GM19328 (cell line): ENCODE data around the gene TERC.
"Not testable (repeated sequence)": the region's sequence is repeated elsewhere in the genome, so short reads cannot be mapped to it uniquely, and the experiment has no call there.

Source experiments
- ATAC-seq: cut with Tn5 transposase; IDR thresholded peaks from one replicate; pipeline ENCODE4 v1.9.1; 2021; ENCODE audit warnings: mild to moderate bottlenecking, moderate library complexity; ENCODE audit not compliant: unreplicated experiment

Gene TERC

DNA sequence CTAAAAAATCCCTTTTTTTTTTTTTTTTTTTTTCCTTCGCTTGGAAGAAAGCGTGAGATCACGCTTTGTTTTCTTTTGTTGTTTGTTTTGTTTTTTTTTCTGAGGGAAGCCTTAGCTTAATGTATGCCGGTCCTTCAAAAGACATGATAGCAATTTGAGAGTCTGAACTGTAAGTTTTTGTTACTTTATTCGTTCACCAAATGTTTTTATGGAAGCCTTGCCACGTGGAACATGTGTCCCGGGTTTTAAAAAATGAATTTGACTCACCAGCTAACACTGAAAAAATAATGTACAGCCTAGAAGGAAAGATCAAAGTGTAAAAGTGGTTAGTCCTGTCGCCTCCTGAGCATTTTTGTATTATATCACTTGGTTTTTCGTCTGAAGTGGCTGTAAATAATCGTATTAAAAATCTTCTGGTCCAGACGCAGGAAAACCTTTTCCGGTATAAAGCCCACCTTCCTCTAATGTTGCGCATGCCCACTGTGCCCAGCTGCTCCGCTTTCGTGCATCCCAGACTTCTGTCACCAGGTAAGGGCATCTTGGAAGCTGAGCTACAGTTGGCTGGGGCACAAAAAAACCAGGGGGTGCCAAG lies 7.5 kb upstream of the TERC start:
- peak; percentile 5 for ATAC-seq

DNA sequence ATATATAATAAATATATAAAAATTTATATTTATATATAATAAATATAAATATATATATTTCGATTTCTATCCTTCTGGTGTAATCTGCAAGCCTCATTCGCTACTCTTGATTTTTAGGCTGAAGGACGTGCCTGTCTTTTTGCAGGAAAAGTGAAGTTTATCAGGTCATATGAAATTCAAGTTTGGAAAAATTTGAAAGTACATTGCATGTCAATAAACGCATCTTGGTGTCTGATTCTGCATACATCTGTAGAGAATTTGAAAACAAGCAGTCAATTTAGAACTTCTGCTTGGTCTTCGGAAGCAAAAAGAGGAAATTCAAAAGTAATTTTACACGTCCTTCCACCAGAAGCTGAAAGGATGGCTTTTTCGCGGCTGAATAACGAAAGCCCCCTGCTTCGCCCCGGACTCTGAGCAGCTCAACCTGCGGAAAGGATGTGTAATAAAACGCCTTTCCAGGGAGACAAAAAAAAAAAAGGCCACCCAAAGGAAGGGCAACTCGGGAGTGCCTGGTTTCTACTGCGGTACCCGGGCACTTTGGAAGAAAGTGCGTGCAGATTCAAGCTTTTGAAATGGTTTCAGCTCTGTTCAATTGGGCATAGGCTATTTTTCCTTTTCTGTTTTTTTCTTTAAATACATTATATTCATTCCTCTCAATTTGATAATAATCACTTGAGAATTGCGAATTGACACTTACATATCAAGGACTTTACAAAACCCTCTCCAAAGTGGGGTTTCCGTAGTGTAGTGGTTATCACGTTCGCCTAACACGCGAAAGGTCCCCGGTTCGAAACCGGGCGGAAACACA lies 6.8 kb upstream of the TERC start:
- no peak for ATAC-seq

DNA sequence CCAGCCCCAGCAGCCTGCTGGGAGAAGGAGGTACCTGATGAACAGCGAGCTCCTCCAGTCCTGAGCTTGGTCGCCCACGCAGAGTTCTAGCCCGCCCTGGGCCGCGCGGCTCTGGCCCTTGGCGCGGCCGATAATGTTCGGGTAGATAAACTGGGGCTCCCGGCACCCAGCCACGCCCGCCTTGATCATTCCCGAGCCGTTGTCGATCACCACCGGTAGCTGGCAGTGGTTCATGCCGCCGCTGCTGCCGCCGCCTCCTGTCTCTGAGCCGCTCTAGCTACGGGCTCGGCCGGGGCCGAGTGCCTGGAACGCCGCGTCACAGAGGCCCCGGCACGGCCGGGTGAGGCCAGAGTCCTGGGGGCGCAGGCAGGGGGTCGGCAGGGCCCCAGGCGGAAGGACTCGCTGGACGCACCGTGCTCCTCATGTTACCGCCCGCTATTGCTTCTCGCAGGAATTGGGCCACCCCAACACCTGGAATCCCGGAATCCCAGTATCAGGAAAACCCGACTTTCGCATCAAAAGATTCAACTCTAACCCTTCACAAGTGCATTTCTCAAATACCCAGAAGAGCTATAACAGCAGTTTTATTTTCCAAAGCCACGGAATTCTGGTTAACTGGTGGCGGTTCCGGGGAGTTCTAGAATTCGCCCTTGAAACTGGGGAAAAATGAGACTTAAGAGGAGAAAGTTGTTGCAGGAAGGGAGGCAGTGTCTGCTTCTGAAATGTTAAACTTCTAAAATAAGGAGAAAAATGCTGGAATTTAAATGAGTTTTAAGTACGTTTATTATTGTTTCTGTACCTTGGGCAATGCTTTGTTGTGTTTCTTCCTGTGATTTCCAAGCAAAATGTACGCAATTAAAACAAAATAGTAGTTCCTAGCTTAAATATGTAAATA lies 4.7 kb upstream of the TERC start, which contains the start of gene ACTRT3:
TSS of gene ACTRT3 (minus strand) at position 275 of the 895 bp plus-strand sequence. CDS start at position 234, 41 bp downstream.
- ATAC-seq = peak; percentile 19

DNA sequence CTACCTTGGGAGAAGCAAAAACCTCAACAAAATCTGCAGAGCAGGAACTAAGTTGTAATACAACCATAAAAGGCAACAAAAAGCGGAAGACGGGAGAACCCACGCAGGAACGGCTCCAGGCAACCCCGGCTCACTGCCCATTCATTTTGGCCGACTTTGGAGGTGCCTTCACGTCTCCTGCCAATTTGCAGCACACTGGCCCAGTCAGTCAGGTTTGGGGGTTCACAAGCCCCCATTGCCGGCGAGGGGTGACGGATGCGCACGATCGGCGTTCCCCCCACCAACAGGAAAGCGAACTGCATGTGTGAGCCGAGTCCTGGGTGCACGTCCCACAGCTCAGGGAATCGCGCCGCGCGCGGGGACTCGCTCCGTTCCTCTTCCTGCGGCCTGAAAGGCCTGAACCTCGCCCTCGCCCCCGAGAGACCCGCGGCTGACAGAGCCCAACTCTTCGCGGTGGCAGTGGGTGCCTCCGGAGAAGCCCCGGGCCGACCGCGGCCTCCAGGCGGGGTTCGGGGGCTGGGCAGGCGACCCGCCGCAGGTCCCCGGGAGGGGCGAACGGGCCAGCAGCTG lies 463 bp downstream of the TERC start:
- ATAC-seq = peak; percentile 39

DNA sequence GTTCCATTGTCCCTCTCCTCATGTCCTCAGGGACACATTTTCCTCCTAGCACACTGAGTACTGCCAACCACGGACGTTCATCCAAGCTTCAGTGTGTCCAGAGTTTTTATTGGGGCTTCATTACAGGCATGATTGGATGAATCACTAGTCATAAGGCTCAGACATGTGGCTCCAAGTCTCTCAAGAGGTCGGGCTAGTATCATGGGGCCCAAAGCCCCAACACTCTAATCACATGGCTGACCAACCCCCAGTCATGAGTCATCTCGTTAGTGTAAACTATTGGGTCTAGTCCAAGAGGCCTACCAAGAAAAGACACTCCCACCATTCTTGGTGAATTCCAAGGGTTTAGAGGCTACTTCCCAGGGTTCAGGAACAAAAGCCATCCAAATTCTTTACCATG lies 4.4 kb downstream of the TERC start:
- ATAC-seq = no peak

DNA sequence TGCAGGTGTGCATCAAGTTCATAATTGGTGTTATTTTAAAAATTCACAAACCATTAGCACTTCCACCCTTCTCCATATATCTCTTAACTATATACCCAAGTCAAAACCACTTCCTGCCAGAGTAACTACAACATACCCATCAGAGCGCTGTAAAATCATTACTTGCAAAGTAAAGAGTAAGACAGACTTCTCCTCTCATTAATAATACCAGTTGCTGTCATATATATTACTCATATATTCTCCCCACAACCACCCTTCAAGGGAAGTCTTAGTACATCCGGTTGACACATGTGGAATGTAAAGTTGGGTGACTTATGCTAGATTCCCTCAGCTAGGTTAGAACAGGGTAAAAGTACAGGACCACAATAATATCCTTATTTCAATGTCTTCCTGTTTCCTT lies 5.6 kb downstream of the TERC start:
- ATAC-seq = peak; percentile 42

DNA sequence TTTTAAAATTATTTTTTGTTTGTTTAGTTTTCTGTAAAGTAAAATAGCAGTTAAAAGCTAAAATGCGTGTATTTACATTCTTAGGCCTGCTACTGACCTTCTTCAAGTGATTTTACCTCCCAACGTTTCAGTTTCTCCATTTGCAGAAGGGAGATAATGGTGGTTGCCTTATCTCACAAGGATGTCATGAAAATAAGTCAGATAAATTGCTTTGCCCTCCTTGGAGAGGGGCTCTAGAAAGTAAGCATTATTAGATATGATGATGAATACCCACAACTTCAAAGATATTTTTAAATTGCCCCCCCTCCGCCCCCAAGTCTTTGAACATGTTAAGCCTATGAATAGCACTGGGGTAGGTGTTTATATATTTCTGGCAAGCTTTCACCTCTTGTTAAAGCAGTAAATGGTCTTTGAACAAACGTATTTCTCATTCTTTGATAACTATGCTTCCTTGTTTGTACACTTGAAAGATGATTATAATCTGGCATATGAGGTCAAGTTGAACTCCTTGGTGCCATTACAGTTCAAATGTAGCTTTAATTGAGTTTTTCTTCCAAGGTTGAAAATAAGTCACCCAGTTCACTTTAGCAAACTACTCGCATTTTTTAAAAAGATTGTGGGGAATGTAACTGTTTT lies 6.4 kb downstream of the TERC start:
- no peak for ATAC-seq

DNA sequence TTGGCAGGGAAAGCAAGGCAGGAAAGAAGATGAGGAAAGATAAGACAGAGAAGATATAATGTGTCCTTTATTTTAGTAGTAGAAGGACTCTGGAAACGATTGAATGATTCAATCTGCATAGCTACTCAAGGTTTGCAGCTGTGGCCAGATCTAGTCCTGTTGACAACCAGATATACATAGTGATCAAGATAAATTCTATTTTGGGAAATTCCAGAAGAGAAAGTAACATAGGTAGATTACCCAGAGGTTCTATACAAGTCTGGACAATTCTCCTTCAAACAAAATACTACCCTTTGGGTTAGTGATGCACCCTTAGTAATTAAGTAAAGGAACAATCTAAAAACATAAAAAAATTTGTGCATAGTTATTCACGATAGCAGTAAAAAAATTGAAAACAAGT lies 9.4 kb downstream of the TERC start:
- ATAC-seq = no peak

DNA sequence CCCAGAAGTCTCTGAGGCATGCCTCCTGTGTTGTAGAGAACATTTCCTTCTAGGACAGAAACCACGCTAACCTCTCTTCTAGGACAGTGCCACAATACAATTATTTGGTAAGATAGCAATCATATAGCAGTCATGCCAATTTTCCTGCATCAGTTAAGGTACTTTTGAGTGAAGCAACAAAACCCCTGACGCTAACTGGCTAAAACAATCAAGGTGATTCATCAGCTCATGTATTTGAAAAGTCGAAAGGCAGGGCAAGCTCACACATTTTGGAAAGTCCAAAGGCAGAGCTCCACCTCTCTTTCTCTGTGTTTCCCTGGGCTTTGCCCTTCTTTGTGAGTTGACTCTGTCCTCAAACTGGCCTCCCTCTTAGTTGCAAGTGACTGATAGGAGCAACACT lies 10.1 kb downstream of the TERC start:
- ATAC-seq = no peak

DNA sequence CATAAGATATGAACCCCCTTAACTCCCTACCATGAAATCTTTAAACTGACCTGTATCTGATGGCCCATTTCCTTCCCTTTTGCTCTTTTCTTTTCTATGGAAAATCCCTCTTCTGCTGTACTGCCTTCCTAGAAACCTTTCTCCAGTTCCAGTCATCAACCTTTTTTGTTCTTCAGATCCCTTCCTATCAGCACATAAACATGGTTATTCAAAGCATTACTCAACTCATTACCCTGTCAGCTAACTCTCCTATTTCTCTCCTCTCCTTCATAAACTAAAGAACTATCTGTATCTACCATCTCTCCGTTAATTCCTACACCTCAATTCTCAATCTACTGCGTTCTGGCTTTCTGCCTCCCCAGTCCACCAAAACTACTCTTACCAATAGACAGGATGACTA lies 13.0 kb downstream of the TERC start:
- no peak for ATAC-seq

DNA sequence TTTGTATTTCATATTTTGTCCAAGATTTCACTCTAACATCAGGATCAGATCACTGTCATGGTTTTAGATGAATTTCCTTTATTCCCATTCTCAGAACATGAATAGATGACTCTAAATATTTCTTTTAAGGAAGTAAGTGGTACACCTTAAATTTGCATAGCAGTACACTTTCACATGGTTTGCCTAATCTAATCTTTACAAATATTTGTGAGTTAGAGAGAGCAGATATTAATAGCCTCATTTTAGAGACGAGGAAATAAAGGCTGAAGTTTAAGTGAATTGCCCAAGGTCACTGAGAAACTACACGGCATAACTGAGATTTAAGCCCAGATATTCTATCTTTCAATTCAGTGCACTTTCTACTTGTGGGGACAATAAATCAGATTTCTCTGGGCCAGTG lies 14.2 kb downstream of the TERC start:
- ATAC-seq = no peak

DNA sequence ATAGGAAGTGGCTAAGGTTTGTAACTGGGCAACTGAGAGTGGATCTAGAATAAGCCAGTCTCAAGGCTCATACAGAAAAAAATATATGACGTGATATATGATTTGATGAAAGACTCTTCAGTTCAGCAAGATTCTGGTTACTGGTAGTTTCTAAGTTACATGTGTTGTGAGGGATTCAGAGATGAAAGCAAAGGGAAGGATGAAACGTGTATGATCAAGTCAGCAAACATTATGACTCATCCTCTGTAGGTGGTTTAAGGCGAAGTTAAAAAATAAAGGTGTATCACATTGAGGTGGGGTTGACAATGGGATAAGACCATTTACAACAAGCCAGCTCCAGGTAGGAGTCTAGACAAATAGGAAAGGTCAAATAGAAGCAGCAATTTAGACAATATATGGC lies 16.2 kb downstream of the TERC start:
- no peak for ATAC-seq

DNA sequence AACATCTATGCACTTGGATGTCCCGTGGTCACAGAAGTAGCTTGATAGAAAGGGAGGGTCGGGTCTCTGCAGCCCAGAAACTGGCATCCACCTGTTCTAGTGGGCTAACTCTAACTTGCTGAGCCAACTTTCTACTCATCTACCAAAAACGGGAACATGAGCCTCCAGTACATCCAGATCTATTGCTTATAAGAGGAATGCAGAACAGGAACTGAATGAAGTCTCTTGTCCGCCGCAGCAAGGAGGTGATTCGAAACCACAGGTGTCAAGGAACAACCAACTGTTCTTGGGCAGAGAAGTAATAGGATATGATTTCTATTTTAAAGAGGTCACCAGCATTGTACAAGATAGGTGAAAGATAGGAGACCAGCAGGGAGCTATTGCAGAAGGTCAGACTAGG lies 17.9 kb downstream of the TERC start:
- no peak for ATAC-seq

DNA sequence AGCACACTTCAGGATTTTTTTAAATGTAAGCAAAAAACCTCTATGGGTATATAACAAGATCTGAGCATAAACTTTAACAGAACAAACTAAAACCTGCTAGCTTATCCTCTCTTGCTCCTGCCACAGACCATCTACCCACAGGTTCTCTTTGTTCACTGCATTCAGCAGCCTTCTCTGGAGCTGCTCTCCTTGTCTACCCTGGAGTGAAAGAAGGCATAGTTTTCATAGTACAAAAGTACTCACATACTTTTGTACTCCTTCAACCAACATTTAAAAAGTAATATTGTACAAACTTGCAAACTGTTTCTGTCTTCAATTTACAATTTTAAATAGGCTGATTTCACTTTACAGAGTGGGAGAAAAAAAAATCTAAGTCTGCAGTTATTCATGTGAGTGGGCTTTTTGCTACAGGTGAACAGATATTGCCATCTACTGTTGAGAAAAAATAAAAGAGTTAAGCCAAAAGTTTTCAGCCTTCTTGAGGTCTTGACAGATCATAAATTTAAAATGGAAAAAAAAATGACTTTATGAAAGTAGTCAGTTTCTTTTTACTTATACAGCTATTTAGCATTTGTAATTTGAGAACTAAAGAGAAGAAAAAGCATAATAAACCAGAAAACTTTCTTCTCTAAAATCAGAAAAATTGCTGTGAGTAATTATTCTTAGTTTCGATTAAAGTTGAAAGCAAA lies 20.4 kb downstream of the TERC start:
- no peak for ATAC-seq

DNA sequence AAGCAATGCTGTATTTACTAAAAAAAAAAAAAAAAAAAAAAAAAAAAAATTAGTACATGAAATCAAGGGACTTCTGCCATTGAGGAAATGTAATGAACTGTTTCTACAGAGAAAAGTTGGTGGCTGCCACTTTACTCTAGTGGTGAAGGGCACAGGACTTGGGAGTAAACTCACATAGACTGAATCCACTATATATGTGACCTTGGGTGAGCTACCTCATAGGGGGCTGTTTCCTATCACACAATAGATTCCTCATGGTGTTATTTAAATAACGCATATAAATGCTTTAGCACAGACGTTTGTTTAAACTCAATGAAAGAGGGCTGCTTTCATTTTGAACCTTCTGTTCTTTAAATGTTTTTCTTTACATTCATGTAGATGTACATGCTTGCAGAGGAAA lies 25.8 kb downstream of the TERC start:
- ATAC-seq = no peak

DNA sequence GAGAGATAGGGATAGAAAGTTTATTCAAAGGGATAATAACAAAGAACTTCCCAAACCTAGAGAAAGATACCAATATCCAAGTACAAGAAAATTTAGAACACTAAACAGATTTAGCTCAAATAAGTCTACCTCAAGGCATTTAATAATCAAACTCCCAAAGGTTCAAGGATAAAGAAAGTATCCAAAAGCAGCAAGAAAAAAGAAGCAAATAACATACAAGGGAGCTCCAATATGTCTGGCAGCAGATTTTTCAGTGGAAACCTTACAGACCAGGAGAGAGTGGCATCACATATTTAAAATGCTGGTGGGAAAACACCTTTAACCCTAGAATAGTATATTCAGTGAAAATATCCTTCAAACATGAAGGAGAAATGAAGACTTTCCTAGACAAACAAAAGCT lies 33.0 kb downstream of the TERC start:
- not testable (repeated sequence) for ATAC-seq

DNA sequence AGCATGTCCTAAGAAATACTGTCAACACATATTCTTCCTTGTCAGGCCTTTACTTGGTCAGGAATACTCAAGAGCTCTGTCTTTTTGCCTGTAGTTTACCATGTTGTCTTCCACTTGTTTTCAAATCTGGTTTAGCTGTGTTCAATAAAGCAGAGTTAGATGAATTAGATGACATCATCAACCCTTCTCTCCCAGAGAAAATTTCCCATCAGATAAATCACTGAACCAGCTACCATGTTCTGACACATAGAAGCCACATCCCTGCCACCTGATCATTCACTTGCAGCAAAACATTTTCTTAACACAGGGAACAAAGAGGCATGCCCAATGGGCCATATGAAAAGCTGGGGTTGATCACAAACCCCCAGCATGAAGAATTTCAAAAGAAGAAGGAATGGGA lies 42.1 kb downstream of the TERC start:
- ATAC-seq = no peak

DNA sequence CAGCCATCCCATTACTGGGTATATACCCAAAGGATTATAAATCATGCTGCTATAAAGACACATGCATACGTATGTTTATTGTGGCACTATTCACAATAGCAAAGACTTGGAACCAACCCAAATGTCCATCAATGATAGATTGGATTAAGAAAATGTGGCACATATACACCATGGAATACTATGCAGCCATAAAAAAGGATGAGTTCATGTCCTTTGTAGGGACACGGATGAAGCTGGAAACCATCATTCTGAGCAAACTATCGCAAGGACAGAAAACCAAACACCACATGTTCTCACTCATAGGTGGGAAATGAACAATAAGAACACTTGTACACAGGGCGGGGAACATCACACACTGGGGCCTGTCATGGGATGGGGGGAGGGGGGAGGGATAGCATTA lies 46.4 kb downstream of the TERC start:
- not testable (repeated sequence) for ATAC-seq
